SH-SY5Y (cell line): Measurements from ENCODE around the gene SHF.

ENCODE experiments used
- GATA2 ChIP-seq: IDR thresholded peaks from 2 replicates; pipeline ENCODE4 v1.6.1; 2011; ENCODE audit warnings: mild to moderate bottlenecking, low read depth, low read length
- GATA3 ChIP-seq: IDR thresholded peaks from 2 replicates; pipeline ENCODE4 v1.6.1; 2011; ENCODE audit warnings: low read depth, mild to moderate bottlenecking, low read length, moderate library complexity

DNA sequence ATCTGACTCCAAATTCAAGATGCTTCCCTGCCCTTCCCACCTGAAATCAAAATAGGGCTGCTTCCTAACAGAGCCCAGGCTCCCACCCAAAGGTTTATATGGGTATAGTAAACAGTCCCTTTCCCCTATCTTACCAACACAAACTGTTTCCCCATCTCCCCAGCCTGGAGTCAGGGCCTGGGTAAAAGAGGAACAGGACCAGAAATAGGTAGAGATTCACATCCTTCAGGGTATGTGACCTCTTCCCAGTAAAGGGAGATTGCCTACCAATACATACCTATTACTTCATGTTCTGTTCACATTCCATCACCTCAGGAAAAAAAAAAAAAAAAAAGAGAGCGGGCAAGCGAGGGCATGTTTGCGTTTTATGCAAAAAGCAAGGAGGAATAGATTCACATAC, 9.7 kb upstream of the SHF start:
- TF ChIP-seq GATA2 (no peak), GATA3 (no peak)
